ENCODE data around the gene ZIC4. TPM values are rescaled to one million over a fixed set of nuclear protein-coding genes. Genes with fewer than 3 reads are reported as not detected.

The ZIC4 gene
- total and polyA plus RNA-seq, 2 of the 8 experiments (the other 6 are each of a cell fraction or from before 2014, with no cell fraction given): 0.03 to 0.13 TPM

DNA sequence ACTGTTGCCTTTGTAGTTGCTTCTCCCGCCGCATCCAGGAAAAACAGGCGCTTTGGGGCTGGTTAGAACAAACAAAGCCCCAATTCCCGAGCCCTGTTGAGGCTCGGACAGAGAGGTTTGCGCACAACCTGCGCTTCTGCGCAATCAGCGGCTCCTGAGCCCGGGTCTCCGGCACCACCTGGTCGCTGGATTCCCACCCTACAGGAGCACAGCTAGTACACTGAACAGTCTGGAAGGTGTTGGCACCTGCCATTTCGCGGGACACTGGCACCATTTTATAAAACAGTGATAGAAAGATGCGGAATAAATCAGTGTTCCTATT lies 13.8 kb downstream of the ZIC4 start:
- peaks cover 0 to 4% (median 0%) of the 10 kb centered on the region in 4 experiments; a peak in 2 of 8 replicates for H3K36me3 ChIP-seq (ENCODE audit: control insufficient read depth in 2 of 4, insufficient read depth in 4 of 4, low read length in 3 of 4)
- no peak overlapping the region for H2BK120ac ChIP-seq (replicated peaks; ENCODE audit: low read depth, low read length)
- FAIRE-seq (no peak), DNase-seq (ENCODE audit: low read depth in 1 of 2, low spot score in 2 of 2) (no peak)
- peaks cover 72 to 97% (median 91%) of the 10 kb centered on the region in 4 experiments for H3K27me3 ChIP-seq (replicated peaks in 1 of 4; ENCODE audit: control insufficient read depth in 3 of 4, extremely low read depth in 1 of 4, insufficient read depth in 3 of 4, low read length in 3 of 4)
- no peak overlapping the region for H4K91ac ChIP-seq (replicated peaks; ENCODE audit: insufficient read length, low read length)
- ChIA-PET POLR2A (ENCODE audit: partially characterized antibody) (interaction anchor here (0.8 to 3.7 kb wide), 10 partner anchors 9 to 32 kb away, joined by 3 to 26 read pairs (median 5); partner anchors contain the start of gene ZIC4), CTCF (ENCODE audit: partially characterized antibody) (interaction anchor here (0.6 to 27.3 kb wide), 19 partner anchors 8 to 685 kb away, joined by 3 to 485 read pairs (median 4); no protein-coding TSS in a partner anchor)
- H3K9ac ChIP-seq (replicated peaks in 1 of 4; ENCODE audit: extremely low read depth in 1 of 4, low read depth in 3 of 4, low read length in 3 of 4): peak overlapping the region in 1 of 4 experiments; percentile 9; a peak in 1 of 7 replicates
- H2AFZ ChIP-seq (ENCODE audit: low read length): 0 out of 2 replicates have a peak overlapping the region, but pooled peaks have one; percentile 17
- H3K4me2 ChIP-seq (ENCODE audit: insufficient read depth in 1 of 2, low read depth in 2 of 2, low read length in 2 of 2): peak overlapping the region; percentile 93 to 95
- peak overlapping the region; percentile 30 to 68 (median 50); a peak in 7 of 8 replicates for H3K4me3 ChIP-seq (ENCODE audit: extremely low read depth in 1 of 4, insufficient read depth in 2 of 4, low read depth in 3 of 4, low read length in 4 of 4)
- H3K56ac ChIP-seq (replicated peaks; ENCODE audit: insufficient read length, low read depth, low read length): no peak overlapping the region
- no peak overlapping the region for H2BK12ac ChIP-seq (ENCODE audit: low read depth, low read length)
- no peaks in the 10 kb centered on the region for H3K79me2 ChIP-seq (ENCODE audit: control insufficient read depth in 1 of 2, insufficient read depth in 2 of 2, low read length in 2 of 2)
- no peaks in the 10 kb centered on the region; the same call in 1 of the 2 replicates for H3K79me1 ChIP-seq (ENCODE audit: low read depth, low read length)
- H2BK15ac ChIP-seq (ENCODE audit: low read length): no peak overlapping the region
- H3K4ac ChIP-seq (replicated peaks; ENCODE audit: insufficient read length, low read depth, low read length): no peak overlapping the region
- peak overlapping the region; percentile 81; the same call in 1 of the 2 replicates for H4K8ac ChIP-seq (ENCODE audit: extremely low read depth, insufficient read depth, low read length)
- 2% methylated on average over 15 of the region's 15 CpGs; no CpG with 5 or more reads in 1 of the 2 experiments for WGBS, 2 experiments (ENCODE audit: extremely low coverage in 1 of 2, insufficient coverage in 1 of 2, insufficient read length in 1 of 2, insufficient replicate concordance in 2 of 2, low coverage in 1 of 2, low lambda C conversion rate in 2 of 2, missing lambda C conversion rate in 1 of 2)
- H3K14ac ChIP-seq (ENCODE audit: insufficient read length): no peak overlapping the region
- H3K27ac ChIP-seq (ENCODE audit: low read depth, low read length): no peak overlapping the region
- peaks cover 0 to 12% of the 10 kb centered on the region in 2 experiments for H4K20me1 ChIP-seq (replicated peaks in 1 of 2; ENCODE audit: control insufficient read depth in 1 of 2, insufficient read depth in 2 of 2, low read length in 2 of 2)
- H2BK20ac ChIP-seq (ENCODE audit: low read length): no peak overlapping the region
- peaks cover 19 to 49% (median 22%) of the 10 kb centered on the region in 4 experiments for H3K4me1 ChIP-seq (replicated peaks in 1 of 4; ENCODE audit: control insufficient read depth in 3 of 4, insufficient read depth in 4 of 4, low read length in 3 of 4)
- H2AK5ac ChIP-seq (ENCODE audit: low read depth, low read length): no peak overlapping the region
- H3K23ac ChIP-seq (ENCODE audit: insufficient read length): no peak overlapping the region
- H3K9me3 ChIP-seq (ENCODE audit: insufficient read depth in 2 of 2, low read depth in 1 of 2, low read length in 1 of 2): peaks cover 0 to 4% of the 10 kb centered on the region in 2 experiments; a peak in 1 of 4 replicates
- no peak overlapping the region for H4K5ac ChIP-seq (ENCODE audit: insufficient read length, low read depth, low read length)
- peaks cover 18% of the 10 kb centered on the region for H3K23me2 ChIP-seq (ENCODE audit: low read depth, low read length)
- 0 out of 2 replicates have a peak overlapping the region, but pooled peaks have one; percentile 35 for H2BK5ac ChIP-seq (ENCODE audit: low read depth, low read length)
- peak overlapping the region; percentile 15; the same call in 1 of the 2 replicates for H3K18ac ChIP-seq (ENCODE audit: extremely low read depth, low read length)
- TF ChIP-seq RAD21 (IDR thresholded peaks at IDR 0.05 in 1 of 2, conservative IDR thresholded peaks at IDR 0.05 in 1 of 2; ENCODE audit: low read depth in 2 of 2, low read length in 2 of 2) (no peak), PHF8 (conservative IDR thresholded peaks at IDR 0.05; ENCODE audit: low read depth, low read length) (no peak), SRF (IDR thresholded peaks at IDR 0.05; ENCODE audit: low read depth, low read length) (no peak), RFX5 (IDR thresholded peaks at IDR 0.05; ENCODE audit: borderline replicate concordance, low read depth, low read length) (no peak), SAP30 (IDR thresholded peaks at IDR 0.05; ENCODE audit: insufficient read depth, insufficient replicate concordance, low read length) (no peak), CBX8 (IDR thresholded peaks at IDR 0.05; ENCODE audit: borderline replicate concordance, low read depth, low read length) (no peak), JUN (IDR thresholded peaks at IDR 0.05; ENCODE audit: low read depth, low read length) (no peak), RNF2 (IDR thresholded peaks at IDR 0.05; ENCODE audit: borderline replicate concordance, low read depth, low read length, missing control alignments, poor library complexity, severe bottlenecking) (peak; percentile 54), RBBP5 (IDR thresholded peaks at IDR 0.05; ENCODE audit: borderline replicate concordance, low read depth, low read length) (no peak), GABPA (IDR thresholded peaks at IDR 0.05; ENCODE audit: borderline replicate concordance, insufficient read depth, low read length) (no peak)
- TF ChIP-seq, protein P1, sequence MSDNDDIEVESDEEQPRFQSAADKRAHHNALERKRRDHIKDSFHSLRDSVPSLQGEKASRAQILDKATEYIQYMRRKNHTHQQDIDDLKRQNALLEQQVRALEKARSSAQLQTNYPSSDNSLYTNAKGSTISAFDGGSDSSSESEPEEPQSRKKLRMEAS (IDR thresholded peaks at IDR 0.05): no peak

Data from H1 (cell line).